Stimulated activated CD4-positive, alpha-beta T cell treated with anti-CD3 and anti-CD28 coated beads, Interleukin-15, amount 100 ng/mL, for 1 hour (primary cell): ENCODE measurements around the gene SDK1.

ENCODE experiments used
- DNase-seq, 2 donors: peaks; one replicate each; pipeline ENCODE4 v3.0.0-alpha.2; 2020; ENCODE audit warnings: low read depth in 1 of 2, low spot score in 1 of 2

The SDK1 gene

GRCh38 chr7:4123823-4124222 lies 822.8 kb downstream of the SDK1 start:
- DNase-seq: no peak

GRCh38 chr7:4124556-4125477 lies 823.8 kb downstream of the SDK1 start:
- DNase-seq: no peak

- no peak for DNase-seq
Observed at GRCh38 chr7:4127909-4128560, 827.0 kb downstream of the SDK1 start.

- DNase-seq: no peak
Observed at GRCh38 chr7:4129481-4130122, 828.5 kb downstream of the SDK1 start.

GRCh38 chr7:4131063-4131462 lies 830.0 kb downstream of the SDK1 start:
- no peak for DNase-seq

- no peak for DNase-seq
Observed at GRCh38 chr7:4132221-4132620, 831.2 kb downstream of the SDK1 start.

- no peak for DNase-seq
Observed at GRCh38 chr7:4133491-4134044, 832.5 kb downstream of the SDK1 start.

GRCh38 chr7:4134204-4134603 lies 833.2 kb downstream of the SDK1 start:
- no peak for DNase-seq

- DNase-seq: no peak
Observed at GRCh38 chr7:4134631-4135030, 833.6 kb downstream of the SDK1 start.

GRCh38 chr7:4135301-4135700 lies 834.2 kb downstream of the SDK1 start:
- DNase-seq: no peak

- DNase-seq: no peak
Observed at GRCh38 chr7:4136036-4136435, 835.0 kb downstream of the SDK1 start.

- DNase-seq: no peak
Observed at GRCh38 chr7:4136501-4137110, 835.6 kb downstream of the SDK1 start.

GRCh38 chr7:4137552-4137951 lies 836.5 kb downstream of the SDK1 start:
- DNase-seq: no peak

- DNase-seq: no peak
Observed at GRCh38 chr7:4138866-4139265, 837.8 kb downstream of the SDK1 start.

GRCh38 chr7:4139656-4140625 lies 838.9 kb downstream of the SDK1 start:
- no peak for DNase-seq

GRCh38 chr7:4140933-4141332 lies 839.9 kb downstream of the SDK1 start:
- DNase-seq: no peak

GRCh38 chr7:4143006-4143405 lies 842.0 kb downstream of the SDK1 start:
- no peak for DNase-seq

- no peak for DNase-seq
Observed at GRCh38 chr7:4143511-4144171, 842.6 kb downstream of the SDK1 start.

GRCh38 chr7:4144172-4144701 lies 843.2 kb downstream of the SDK1 start:
- no peak for DNase-seq
